ENCODE results near the gene SIX1. TPM values are rescaled to one million over a fixed set of nuclear protein-coding genes. Genes with fewer than 3 reads are reported as not detected.

The SIX1 gene
- 10.9 TPM for polyA plus RNA-seq (ENCODE audit: insufficient read length)
- long read RNA-seq, donor 1, transcript SIX1-201 (2 exons, 3,996 nt) = major isoform, 11 of 11 reads
- long read RNA-seq, donor 1, partial matches to known transcripts = 0 of 11 reads
- long read RNA-seq, donor 1, other reads (novel, unspliced or antisense) = 0 of 11 reads
- long read RNA-seq, donor 2, partial matches to known transcripts = 0 of 3 reads
- long read RNA-seq, donor 2, other reads (novel, unspliced or antisense) = 0 of 3 reads
- long read RNA-seq, donor 3, partial matches to known transcripts = 0 of 2 reads
- long read RNA-seq, donor 3, other reads (novel, unspliced or antisense) = 0 of 2 reads
- long read RNA-seq, donor 4 = 0 reads
- long read RNA-seq, donor 5, partial matches to known transcripts = 0 of 3 reads
- long read RNA-seq, donor 5, other reads (novel, unspliced or antisense) = 0 of 3 reads
- long read RNA-seq, donor 6, partial matches to known transcripts = 0 of 1 reads
- long read RNA-seq, donor 6, other reads (novel, unspliced or antisense) = 0 of 1 reads
- long read RNA-seq, donor 7, transcript SIX1-201 (2 exons, 3,996 nt) = major isoform, 10 of 10 reads
- long read RNA-seq, donor 7, partial matches to known transcripts = 0 of 10 reads
- long read RNA-seq, donor 7, other reads (novel, unspliced or antisense) = 0 of 10 reads
- long read RNA-seq, donor 8, partial matches to known transcripts = 0 of 5 reads
- long read RNA-seq, donor 8, other reads (novel, unspliced or antisense) = 0 of 5 reads

DNA sequence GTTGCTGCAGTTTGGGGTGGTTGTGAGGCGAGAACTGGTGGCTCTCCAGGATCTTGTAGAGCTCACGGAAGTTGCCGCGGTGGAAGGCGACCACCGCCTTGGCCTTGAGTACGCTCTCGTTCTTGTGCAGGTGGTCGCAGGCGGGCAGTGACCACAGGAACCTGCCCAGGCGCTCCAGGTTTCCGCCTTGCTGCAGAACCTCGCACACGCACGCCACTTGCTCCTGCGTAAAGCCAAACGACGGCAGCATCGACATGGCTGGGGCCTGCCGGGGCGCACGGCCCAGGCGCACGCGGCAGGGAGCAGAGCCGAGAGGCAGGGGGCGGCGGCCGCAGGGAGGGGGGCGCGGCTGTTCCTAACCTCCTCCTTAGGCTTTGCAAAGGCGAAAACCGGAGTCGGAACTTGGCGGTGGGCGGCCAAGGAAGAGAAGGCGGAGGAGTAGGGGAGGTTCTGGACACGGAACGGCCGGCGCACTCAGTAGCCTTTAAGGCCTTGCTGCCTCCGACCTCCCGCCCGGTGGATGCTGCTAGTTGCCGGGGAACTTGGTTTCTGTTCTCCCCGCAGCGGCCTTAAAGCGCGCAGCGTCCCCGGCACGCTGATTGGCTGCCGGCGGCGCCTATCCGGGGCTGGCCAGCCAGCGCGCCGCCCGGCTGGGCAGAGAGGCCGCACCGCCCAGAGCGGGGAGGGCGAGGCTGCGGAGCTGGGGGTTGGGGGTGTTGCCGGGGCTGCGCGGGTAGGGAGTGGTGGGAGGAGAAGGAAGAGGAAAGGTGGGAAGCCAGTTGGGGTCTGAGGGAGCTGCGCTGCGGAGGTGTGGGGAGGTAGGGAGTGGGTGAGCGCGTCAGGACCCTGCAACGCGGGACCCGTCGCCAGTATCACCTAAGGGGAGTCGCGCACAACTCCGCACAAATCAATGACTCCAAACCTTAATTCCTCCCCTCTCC is at the start of gene SIX1:
TSS of gene SIX1 (minus strand) at position 544 of the 941 bp plus-strand sequence. CDS start at position 256, 288 bp downstream.
- peak; percentile 85 for DNase-seq

DNA sequence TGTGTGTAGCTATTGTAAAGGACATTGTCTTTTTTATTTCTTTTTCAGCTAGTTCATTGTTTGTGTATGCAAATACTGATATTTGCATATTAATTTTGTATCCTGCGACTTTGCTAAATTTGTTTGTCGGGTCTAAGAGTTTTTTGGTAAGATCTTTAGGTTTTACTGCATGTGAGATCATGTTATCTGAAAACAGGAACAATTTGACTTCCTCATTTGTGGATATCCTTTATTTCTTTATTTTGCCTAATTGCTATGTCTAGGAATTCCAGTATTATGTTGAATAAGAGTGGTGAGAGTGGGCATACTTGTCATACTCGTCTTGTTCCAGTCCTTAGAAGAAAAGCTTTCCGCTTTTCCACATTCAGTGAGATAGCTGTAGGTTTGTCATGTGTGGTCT is 46.0 kb upstream of the SIX1 start:
- no peak for DNase-seq

DNA sequence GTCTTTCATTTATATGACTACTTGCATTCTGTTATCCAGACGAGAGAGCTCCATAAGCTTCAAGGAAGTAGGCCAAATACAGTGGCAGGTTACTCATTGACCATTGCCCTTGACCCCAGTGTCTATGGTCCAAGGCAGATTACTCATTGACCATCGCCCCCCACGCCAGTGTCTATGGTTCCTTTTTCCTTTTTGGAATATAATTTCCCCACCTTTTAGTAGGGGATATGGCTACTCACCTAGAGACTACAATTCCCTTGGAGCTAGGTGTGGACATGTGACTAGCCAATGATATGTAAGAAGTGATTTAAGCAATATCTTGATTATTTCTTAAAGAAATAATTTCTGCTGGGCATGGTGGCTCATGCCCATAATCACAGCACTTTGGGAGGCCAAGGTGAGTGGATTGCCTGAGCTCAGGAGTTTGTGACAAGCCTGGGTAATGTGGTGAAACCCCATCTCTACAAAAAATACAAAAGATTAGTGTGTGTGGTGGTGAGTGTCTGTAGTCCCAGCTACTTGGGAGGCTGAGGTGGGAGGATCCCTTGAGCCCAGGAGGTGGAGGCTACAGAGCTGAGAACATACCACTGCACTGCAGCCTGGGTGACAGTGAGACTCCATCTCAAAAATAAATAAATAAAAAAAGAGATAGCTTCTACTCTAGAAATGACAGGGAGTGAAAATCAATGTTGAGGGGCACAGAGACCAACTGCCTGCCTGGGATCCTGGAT is 42.3 kb upstream of the SIX1 start:
- DNase-seq = no peak

DNA sequence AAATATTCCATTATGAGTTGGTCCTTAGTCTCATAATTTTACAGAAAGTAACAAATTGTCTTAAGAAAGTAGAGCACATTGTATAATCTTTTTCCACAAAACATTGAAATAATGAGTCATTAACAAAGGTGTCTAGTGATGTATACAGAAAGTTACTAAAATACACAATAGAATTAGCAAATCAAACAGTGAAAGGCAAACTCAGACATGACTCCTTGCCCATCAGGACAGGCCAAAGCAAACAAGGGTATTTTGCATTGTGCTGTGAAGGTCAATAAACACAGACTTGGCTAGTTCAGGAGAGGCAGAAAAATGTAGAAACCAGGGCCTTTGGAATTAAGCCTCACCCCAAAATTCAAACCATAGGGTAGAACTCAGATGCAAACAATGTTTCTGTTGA is 37.6 kb upstream of the SIX1 start:
- DNase-seq = no peak

DNA sequence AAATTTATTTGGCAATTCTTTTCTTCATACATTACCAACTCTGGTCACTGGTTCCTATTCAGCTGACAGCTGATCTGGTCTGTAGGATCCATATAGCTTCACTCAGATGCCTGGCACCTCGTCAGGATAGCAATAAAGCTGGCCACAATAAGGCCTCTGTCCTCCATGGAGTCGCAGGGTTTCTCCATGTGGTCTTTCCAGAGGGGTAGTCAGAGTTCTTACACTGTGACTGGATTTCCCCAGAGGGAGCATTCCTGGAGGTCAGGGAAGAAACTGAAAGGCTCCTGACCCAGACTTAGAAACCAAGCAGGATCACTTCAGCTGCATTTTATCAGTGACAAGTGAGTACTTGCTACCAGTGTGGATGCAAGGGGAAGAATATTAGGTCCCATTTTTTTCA is 34.9 kb upstream of the SIX1 start:
- DNase-seq = no peak

DNA sequence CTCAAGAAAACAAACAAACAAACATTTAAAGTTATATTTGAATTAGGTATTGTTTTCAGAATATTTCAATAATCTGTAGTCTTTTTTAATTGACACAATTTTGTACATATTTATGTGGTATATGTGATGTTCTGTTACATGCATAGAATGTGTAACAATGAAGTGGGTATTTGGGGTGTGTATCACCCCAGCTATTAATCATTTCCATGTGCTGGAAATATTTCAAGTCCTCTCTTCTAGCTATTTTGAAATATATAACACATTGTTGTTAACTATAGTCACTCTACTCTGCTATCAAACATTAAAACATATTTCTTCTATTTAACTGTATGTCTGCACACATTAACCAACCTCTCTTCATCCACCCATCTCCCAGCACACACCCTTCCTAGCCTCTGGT is 32.0 kb upstream of the SIX1 start:
- DNase-seq = no peak

DNA sequence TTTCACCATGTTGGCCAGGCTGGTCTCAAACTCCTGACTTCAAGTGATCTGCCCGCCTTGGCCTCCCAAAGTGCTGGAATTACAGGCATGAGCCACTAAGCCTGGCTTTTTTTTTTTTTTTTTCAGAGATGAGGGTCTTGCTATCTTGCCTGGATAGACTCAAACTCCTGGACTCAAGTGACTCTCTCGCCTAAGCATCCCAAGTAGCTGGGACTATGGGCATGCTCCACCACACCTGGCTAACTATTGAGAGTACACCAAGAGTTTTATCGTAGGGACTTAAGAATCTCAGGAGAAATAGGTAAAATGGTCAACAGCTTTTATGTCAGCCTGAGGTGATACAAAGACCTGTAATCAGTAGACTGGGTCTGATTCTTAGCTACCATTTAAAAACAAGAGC is 31.2 kb upstream of the SIX1 start:
- DNase-seq = no peak

DNA sequence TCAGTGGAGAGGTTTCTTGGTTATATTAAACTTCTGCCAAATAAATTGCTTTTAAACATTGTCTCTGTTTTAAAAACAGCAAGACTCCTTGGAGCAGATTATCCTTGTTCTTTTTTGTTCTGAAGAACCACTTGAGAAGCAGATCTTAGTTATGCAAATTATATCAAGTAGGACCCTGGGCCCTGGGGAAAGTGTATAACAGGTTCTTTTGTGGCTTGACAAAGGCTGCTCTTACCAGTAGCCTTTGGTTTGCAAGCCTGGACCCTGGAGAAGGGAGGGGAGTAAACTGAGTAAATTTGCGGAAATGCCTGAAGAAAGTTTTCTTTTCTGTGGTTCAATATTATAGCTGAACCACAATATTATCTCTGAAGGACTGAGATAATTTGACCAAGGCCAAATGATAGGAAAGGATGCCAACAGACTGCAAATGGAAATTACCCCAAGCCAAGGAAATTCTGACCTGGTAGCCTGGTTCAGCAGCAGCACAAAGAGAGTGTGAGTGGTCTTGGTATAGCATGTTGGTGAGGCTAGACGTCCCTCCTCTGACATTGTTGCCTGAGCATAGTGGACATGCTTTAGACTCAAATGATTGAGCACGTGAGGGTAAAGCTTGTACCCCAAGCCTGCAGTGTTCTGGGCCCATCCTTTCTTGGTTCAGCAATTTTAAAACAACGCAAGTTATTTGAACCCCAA is 30.4 kb upstream of the SIX1 start:
- DNase-seq = no peak

DNA sequence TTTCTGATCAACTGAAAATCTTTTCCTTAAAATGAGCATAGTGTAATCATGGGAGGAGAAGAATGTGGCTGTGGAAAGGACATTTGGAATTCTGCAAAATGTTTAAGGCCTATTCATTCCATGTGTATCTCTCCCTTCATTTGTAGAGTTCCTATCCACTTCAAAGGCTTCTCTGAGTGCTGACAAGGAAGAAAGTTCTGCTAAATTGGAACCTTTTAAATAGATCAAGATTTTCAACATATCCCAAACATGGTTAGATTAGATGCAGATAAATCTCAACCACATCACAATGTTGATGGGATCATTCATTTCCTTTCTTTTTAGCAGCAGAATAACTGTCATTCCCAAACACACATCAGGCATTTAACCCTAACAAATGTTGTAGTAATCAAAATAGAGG is 28.4 kb upstream of the SIX1 start:
- no peak for DNase-seq

DNA sequence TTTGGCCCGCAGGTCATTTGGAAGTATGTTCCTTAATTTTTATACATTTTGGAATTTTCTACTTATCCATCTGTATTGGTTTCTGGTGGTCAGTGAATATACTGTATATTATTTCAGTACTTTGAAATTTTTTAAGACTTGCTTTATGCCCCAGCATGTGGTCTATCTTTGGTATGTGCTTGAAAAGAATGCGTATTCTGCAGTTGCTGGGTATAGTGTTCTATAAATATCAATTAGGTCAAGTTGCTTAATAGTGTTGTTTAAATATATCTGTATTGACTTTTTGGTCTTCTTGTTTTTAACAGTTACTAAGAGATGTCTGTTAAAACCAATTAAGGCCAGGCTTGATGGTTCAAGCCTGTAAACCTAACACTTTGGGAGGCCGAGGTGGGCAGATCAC is 21.7 kb upstream of the SIX1 start:
- DNase-seq = no peak

DNA sequence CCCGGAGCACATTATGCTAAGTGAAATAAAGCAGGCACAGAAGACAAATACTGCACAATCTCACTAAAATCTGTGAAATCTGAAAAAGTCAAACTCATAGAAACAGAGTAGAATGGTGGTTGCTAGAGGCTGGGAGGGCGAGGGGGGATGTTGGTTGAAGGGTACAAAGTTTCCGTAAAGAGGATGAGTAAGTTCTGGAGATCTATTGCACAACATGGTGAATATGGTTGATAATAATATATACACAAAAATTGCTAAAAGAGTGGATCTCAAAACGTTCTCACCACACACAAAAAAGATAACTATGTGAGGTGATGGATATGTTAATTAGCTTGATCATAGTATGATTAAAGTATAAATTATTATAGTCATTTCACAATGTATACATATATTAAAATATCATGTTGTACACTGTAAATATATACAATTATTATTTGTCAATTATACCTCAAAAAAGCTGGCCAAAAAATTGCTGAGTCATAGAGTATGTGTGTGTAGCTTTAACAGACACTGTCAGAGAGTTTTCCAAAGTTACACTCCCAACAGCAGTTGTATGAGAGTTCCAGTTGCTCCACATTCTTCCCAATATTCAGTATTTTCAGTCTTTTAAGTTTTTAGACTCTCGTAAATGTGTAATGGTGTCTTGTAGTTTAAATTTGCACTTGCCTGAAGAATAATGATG is 19.3 kb upstream of the SIX1 start:
- DNase-seq = no peak

DNA sequence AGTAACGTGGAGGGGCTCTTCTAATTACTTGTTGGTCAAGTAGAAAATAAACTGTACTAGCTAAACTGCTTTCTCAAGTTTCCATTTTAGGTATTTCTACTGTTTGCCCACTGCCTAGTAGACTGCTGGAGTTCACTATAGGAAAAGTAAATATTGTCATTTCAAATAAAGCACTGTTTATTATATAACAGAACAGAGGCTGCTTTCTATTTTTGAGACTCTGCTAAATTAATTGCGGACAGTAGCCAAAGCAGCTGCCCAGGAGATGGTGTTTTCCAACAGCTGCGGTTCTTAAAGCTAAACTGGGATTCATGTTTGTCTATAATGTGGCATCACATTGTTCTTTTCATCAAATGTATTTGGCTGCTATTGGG is 15.9 kb upstream of the SIX1 start:
- DNase-seq = no peak

DNA sequence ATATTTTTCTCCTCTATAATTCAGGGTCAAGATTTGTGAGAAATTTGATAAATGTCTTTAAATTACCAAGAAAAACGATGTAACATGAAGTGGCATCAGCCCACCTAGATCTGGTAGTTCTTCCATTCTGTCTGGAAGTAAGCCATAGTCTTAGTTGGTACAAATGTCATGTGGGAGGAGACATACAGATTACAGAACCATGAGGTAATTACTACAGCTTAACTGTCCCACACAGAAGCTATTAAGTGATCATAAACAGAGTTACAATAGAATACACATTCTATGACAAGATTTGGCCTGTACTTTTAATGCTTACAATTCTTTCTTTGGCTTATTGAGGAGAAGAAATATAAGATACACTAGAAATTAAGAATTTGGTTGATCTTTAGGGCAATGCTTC is 13.7 kb upstream of the SIX1 start:
- DNase-seq = no peak

DNA sequence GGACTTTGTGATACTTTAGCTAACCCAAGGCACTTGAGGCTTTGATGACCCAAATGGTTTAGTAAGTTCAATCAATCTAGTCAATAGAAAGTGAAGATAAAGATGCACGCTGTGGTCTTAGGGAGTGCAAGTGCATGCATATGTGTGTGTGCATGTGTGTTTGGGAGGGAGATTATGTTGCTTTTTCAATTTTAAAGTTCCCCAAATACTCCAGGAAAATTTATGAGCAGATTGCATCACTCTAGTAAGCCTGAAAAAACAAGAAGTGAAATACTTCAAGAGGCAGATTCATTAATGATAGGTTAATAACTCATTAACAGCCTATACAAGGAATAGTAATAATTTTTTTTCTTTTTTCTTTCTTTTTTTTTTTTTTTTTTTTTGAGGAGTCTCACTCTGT is 12.4 kb upstream of the SIX1 start:
- no peak for DNase-seq

DNA sequence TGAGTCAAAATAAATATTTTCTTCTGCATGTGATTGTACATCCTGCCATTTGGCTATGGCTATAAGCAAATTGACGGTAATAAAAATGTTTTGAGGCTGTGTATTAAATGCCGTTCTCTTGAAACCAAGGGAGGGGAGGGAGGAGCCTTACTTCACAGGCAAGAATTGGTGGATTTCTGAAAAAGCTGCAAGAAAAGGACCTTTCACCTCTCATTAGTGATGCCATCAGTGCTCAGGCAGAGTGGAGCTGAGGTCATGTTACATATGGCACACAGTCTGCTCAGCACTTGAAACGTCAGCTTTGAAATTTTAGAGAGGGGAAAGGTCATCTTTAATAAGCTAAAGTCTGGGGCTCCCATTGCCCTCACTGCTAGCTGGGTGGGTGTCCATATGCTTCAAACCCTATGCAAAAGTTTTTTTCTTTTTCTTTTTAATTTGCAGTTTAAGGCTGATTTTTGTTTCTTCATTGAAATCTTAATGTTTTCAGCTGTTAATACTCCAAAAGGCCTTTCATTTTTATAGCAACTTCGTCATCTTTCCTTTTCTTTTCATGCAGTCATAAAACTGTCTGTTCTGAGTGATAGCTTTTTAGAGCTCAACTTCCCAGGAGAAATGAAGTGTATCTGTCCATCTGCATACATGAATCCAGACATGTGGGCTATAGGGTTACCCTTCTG is 9.8 kb upstream of the SIX1 start:
- peak; percentile 39 for DNase-seq

DNA sequence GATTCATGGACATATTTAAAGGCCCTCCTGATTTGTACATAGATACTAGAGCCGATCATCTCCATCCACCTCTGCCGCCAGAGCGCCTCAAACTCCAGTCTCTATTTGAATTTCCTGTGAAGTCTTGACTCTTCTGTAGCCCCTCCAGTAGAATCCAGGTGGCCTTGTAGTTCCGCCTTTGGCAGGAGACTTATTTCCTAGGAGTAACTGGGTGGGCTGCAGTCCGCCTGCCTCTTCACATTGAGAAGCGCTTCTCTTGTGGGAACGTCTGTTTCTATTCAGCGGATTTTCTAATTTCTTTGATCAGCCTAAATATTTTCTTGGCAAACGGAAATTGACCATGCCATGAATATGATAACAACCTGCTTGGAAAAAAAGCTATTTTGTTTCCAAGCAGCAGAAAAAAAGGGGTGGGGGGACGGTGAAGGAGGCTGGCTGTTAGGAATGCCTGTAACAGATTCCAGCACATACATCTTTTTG is 9.0 kb upstream of the SIX1 start:
- no peak for DNase-seq

DNA sequence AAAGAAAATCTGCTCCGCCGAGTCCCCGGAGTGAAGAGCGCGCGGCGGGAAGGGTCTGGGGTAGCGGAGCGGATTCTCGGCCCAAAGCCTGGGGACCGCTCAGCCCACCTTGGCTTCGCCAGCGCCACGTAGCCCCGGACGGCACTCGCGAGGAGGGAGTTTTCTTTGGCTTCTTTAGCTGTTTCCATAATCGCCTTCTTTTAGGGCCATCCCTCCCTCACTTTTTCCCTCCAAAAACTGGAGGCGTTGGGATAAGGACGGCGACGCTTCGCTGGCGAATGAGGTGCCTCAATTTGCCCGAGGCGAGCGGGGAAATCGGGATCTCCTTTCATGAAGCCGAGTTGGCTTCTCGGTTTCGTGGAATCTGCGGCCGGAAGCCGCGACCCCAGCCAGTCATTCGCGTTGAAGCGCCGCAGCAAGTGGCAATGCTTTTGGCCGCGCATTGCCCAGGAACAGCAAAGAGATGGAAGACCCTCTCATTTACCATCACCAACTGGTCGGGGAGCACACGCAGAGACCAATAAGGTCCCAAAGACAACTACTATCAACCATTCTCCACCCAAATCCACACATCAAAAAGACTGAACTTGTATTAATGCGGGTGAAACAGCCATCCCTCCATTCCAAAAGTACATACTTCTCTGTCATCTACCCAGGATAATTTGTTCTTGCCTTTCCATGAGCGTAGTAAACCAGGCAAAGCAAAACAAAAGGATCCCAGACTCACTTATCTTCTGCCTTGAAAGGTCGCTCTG is 8.4 kb upstream of the SIX1 start:
- peak; percentile 24 for DNase-seq

DNA sequence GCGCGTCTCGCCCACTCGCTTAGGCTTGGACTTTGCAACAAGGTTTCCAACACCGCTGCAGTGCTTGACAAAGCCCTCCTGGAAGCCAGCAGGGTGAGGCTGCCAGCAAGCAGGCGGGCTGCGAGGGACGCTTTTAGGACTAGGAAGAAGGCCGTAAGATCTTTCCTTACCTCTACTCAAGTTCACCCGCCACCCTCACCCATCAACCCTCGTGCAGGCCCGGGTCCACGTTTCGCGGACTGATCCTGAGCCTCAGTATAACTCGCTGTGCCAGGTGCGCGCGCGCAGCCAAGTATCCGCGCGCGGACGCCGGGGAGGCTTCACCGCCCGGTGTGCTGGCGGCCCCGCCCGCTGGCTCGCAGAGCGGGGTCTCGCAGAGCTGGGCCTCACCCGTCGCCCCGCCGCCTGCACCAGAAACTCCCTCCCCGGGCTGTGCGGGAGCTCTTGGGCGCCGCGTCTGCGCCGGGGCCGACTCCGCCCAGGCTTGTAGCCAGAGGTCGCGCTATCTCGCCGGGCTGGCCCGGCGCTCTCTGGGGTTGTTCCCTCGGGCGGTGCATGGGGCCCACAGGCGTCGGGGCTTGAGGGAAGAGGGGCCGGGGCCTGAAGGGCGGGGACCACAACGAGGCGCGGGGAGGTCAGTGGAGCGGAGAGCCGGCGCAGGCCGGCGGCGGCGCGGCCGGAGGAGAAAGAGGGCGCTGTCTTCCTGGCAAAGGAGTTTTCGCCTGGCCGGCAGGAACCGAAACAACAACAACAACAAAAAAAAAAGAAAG is 7.6 kb upstream of the SIX1 start:
- peak; percentile 72 for DNase-seq

All from left kidney (tissue), 8 donors.